GM12891 (cell line): Measurements from ENCODE around the gene MEGF10.

Experiments
- PAX5 ChIP-seq: IDR thresholded peaks from 2 replicates; pipeline ENCODE4 v1.6.1; 2011; ENCODE audit warnings: low read length, moderate library complexity, mild to moderate bottlenecking; ENCODE audit not compliant: insufficient read depth, severe bottlenecking
- POLR2A ChIP-seq: IDR thresholded peaks from 2 replicates; pipeline ENCODE4 v1.6.1; 2011; ENCODE audit warnings: low read depth, low read length, control low read depth
- POLR2AphosphoS5 ChIP-seq: IDR thresholded peaks from 2 replicates; pipeline ENCODE4 v1.6.1; 2011; ENCODE audit warnings: low read depth, low read length, control low read depth
- POU2F2 ChIP-seq: IDR thresholded peaks from 2 replicates; pipeline ENCODE4 v1.6.1; 2011; ENCODE audit warnings: low read depth, mild to moderate bottlenecking, control low read depth, low read length, moderate library complexity
- SPI1 ChIP-seq: IDR thresholded peaks from 2 replicates; pipeline ENCODE4 v1.6.1; 2011; ENCODE audit warnings: low read depth, low read length, control low read depth
- TAF1 ChIP-seq: IDR thresholded peaks from 2 replicates; pipeline ENCODE4 v1.6.1; 2011; ENCODE audit warnings: low read depth, low read length, control low read depth

GRCh38 chr5:127338501-127338900, 47.9 kb downstream of the MEGF10 start:
- TF ChIP-seq PAX5 (no peak), POLR2A (no peak), TAF1 (no peak), POLR2AphosphoS5 (no peak), SPI1 (no peak), POU2F2 (no peak)
